GM10248 (cell line): ENCODE results near the gene CENPK.

Source experiments
- CTCF ChIA-PET: fragments of 300-600 bp; sonication (Branson Sonifier 250); formaldehyde crosslinking; extraction: SDS; loops from one replicate; lab custom pipeline; 2021; ENCODE audit warnings: antibody characterized with exemption; lab: Yijun Ruan, JAX
- POLR2A ChIA-PET: fragments of 350-650 bp; sonication (Branson Sonifier 250); formaldehyde crosslinking; extraction: SDS; loops from one replicate; lab custom pipeline; 2020; ENCODE audit warnings: antibody characterized with exemption; lab: Yijun Ruan, JAX
- DNase-seq: peaks from one replicate; pipeline ENCODE4 v3.0.0; 2012; ENCODE audit errors: extremely low spot score
- TF ChIP-seq, protein P1 (sequence below): IDR thresholded peaks from 2 replicates; pipeline ENCODE4 v1.5.1; 2012; ENCODE audit warnings: mild to moderate bottlenecking, low read depth; ENCODE audit errors: extremely low read depth, missing control alignments, control extremely low read depth

The CENPK gene

GRCh38 chr5:65481171-65481581 is 81.8 kb downstream of the CENPK start:
- ChIA-PET POLR2A (no interaction called here), CTCF (interaction anchor here (0.9 to 4.4 kb wide), 5 partner anchors 9 to 671 kb away, joined by 3 to 48 read pairs (median 6); no protein-coding TSS in a partner anchor)
- TF ChIP-seq, protein P1, sequence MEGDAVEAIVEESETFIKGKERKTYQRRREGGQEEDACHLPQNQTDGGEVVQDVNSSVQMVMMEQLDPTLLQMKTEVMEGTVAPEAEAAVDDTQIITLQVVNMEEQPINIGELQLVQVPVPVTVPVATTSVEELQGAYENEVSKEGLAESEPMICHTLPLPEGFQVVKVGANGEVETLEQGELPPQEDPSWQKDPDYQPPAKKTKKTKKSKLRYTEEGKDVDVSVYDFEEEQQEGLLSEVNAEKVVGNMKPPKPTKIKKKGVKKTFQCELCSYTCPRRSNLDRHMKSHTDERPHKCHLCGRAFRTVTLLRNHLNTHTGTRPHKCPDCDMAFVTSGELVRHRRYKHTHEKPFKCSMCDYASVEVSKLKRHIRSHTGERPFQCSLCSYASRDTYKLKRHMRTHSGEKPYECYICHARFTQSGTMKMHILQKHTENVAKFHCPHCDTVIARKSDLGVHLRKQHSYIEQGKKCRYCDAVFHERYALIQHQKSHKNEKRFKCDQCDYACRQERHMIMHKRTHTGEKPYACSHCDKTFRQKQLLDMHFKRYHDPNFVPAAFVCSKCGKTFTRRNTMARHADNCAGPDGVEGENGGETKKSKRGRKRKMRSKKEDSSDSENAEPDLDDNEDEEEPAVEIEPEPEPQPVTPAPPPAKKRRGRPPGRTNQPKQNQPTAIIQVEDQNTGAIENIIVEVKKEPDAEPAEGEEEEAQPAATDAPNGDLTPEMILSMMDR: no peak
- DNase-seq: no peak

DNA sequence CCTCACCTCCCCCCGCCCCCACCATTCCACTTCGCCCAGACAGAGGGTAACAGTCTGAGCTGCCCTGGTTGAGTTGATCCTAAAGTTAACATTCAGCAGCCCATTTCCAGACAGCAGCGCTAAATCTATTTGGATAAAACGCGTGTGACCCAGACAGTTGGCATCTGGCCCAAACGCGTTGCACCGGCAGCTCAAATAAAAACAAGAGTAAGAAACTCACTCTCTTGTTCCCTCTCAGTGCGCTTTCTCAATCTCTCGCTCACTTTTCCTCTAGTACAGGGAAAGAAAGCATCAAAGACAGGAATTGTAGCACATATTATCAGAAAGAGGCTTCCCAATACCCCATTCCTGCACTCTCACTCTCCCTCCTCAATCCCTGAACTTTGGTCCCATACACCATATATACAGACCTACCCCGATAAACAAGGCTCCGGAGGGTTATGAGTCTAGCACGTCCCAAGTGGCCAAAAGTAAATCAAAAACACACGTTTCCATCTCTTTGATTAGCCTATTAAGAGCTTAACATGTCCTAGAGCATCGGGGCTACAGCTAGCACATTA is 82.6 kb downstream of the CENPK start:
- peak; percentile 9 for DNase-seq
- ChIA-PET CTCF (interaction anchor here (0.8 to 4.4 kb wide), 6 partner anchors 21 to 670 kb away, joined by 3 to 48 read pairs (median 4); no protein-coding TSS in a partner anchor), POLR2A (interaction anchor here (0.6 kb wide), 2 partner anchors 342 to 515 kb away, joined by 3 read pairs; no protein-coding TSS in a partner anchor)
- TF ChIP-seq, protein P1: no peak

DNA sequence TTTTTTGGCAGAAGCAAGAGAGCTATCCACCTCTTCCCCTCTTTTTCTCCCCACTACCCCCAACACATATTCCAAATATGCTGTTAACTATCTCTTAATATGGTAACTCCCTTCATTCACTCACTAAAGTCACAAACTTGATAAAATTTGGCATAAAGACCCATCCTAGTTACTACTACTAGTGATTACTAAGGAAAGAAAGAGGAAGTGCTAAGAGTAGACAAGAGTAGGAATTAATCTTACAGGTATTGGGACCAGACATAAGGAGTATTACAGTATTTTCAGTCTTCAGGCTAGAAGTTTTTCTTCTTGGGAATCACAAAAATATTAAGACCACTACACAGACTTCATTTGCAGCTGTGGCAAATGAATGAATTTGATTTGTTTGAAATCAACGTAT is 83.4 kb downstream of the CENPK start:
- DNase-seq: no peak
- ChIA-PET CTCF (interaction anchor here (1.0 to 1.2 kb wide), 2 partner anchors 14 to 20 kb away, joined by 3 read pairs; no protein-coding TSS in a partner anchor), POLR2A (no interaction called here)

DNA sequence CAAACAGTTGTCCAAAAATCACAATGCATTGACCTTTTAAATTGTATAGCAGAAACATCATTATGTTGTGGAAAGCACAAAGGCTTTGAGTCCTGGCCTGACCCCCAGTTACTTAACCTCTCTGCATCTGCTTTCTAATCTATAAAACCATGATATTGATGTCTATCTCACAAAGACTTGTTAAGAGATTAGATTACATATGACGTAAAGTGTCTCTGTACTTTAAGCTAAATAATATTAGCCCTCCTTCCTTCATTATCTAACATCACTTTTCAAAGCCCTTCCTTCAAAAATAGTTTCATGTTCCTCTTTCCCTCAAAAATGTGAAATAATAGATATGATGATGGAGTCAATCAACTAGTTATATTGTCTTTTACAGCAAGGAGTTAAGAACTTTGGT is 84.6 kb downstream of the CENPK start:
- ChIA-PET CTCF (no interaction called here), POLR2A (no interaction called here)
- DNase-seq: no peak
- TF ChIP-seq, protein P1: no peak

More for the DNA sequence above, 83.4 kb downstream of the CENPK start:
- TF ChIP-seq, protein P1: no peak

- TF ChIP-seq, protein P1: no peak
- ChIA-PET POLR2A (no interaction called here), CTCF (interaction anchor here (1.2 to 2.4 kb wide), 3 partner anchors 8 to 665 kb away, joined by 3 to 8 read pairs (median 5); no protein-coding TSS in a partner anchor)
- no peak for DNase-seq
Observed at GRCh38 chr5:65475895-65476294, 87.1 kb downstream of the CENPK start.

- POLR2A ChIA-PET: no interaction called here
- TF ChIP-seq, protein P1: no peak
- no peak for DNase-seq
- CTCF ChIA-PET: interaction anchor here (1.2 to 2.4 kb wide), 3 partner anchors 9 to 664 kb away, joined by 3 to 8 read pairs (median 5); no protein-coding TSS in a partner anchor
Observed at GRCh38 chr5:65475336-65475735, 87.6 kb downstream of the CENPK start.
